ENCODE results near the gene NPRL2. TPM values are rescaled to one million over a fixed set of nuclear protein-coding genes. Genes with fewer than 3 reads are reported as not detected.

NPRL2 gene
- total and polyA plus RNA-seq, 9 of the 15 experiments (the other 6 are each of a cell fraction or from before 2014, with no cell fraction given): 17.4 to 40.4 (median 24.4) TPM

DNA sequence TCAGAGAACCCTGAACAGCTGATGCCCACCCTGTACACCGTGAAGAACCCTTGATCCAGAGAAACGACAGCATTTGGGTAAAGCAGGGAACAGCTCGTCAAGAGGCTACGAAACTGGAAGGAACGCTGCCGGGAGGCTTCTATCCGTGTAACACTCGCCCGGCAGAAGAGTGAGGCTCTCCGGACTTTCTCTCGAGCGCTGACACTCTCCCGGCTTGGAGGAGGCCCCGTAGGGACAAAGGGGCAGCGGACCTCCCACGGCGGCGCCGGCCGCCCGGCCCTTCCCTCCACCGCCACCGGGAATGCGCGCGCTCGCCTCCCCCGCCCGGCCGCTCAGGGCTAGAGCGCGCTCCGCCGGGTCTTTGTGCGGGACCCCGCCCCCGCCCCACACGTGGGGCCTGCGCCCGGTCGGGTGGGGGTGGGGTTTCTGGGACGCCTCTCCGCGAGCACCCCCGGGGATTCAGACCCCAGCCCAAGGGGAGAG, 29.7 kb downstream of the NPRL2 start (continued):
- TF ChIP-seq, protein P1, sequence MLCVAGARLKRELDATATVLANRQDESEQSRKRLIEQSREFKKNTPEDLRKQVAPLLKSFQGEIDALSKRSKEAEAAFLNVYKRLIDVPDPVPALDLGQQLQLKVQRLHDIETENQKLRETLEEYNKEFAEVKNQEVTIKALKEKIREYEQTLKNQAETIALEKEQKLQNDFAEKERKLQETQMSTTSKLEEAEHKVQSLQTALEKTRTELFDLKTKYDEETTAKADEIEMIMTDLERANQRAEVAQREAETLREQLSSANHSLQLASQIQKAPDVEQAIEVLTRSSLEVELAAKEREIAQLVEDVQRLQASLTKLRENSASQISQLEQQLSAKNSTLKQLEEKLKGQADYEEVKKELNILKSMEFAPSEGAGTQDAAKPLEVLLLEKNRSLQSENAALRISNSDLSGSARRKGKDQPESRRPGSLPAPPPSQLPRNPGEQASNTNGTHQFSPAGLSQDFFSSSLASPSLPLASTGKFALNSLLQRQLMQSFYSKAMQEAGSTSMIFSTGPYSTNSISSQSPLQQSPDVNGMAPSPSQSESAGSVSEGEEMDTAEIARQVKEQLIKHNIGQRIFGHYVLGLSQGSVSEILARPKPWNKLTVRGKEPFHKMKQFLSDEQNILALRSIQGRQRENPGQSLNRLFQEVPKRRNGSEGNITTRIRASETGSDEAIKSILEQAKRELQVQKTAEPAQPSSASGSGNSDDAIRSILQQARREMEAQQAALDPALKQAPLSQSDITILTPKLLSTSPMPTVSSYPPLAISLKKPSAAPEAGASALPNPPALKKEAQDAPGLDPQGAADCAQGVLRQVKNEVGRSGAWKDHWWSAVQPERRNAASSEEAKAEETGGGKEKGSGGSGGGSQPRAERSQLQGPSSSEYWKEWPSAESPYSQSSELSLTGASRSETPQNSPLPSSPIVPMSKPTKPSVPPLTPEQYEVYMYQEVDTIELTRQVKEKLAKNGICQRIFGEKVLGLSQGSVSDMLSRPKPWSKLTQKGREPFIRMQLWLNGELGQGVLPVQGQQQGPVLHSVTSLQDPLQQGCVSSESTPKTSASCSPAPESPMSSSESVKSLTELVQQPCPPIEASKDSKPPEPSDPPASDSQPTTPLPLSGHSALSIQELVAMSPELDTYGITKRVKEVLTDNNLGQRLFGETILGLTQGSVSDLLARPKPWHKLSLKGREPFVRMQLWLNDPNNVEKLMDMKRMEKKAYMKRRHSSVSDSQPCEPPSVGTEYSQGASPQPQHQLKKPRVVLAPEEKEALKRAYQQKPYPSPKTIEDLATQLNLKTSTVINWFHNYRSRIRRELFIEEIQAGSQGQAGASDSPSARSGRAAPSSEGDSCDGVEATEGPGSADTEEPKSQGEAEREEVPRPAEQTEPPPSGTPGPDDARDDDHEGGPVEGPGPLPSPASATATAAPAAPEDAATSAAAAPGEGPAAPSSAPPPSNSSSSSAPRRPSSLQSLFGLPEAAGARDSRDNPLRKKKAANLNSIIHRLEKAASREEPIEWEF (CRISPR knock-in tag; IDR thresholded peaks at IDR 0.05): no peak
- TF ChIP-seq, protein P2, sequence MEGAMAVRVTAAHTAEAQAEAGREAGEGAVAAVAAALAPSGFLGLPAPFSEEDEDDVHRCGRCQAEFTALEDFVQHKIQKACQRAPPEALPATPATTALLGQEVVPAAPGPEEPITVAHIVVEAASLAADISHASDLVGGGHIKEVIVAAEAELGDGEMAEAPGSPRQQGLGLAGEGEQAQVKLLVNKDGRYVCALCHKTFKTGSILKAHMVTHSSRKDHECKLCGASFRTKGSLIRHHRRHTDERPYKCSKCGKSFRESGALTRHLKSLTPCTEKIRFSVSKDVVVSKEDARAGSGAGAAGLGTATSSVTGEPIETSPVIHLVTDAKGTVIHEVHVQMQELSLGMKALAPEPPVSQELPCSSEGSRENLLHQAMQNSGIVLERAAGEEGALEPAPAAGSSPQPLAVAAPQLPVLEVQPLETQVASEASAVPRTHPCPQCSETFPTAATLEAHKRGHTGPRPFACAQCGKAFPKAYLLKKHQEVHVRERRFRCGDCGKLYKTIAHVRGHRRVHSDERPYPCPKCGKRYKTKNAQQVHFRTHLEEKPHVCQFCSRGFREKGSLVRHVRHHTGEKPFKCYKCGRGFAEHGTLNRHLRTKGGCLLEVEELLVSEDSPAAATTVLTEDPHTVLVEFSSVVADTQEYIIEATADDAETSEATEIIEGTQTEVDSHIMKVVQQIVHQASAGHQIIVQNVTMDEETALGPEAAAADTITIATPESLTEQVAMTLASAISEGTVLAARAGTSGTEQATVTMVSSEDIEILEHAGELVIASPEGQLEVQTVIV (CRISPR knock-in tag; IDR thresholded peaks at IDR 0.05; ENCODE audit: borderline replicate concordance): no peak
- TF ChIP-seq ETV1 (tag; conservative IDR thresholded peaks at IDR 0.05; ENCODE audit: low read depth) (no peak), ZNF75A (CRISPR knock-in tag; IDR thresholded peaks at IDR 0.05) (no peak), TRIM28 (IDR thresholded peaks at IDR 0.05) (no peak), NCOR1 (IDR thresholded peaks at IDR 0.05) (no peak), IFI16 (CRISPR knock-in tag; IDR thresholded peaks at IDR 0.05) (no peak), JUND (IDR thresholded peaks at IDR 0.05; ENCODE audit: borderline replicate concordance, low read depth, low read length) (no peak), JUND (tag; IDR thresholded peaks at IDR 0.05; ENCODE audit: borderline replicate concordance, low read depth, low read length) (no peak), ARNT (IDR thresholded peaks at IDR 0.05) (no peak), KLF16 (IDR thresholded peaks at IDR 0.05) (no peak), BHLHE40 (IDR thresholded peaks at IDR 0.05; ENCODE audit: low read length) (no peak)
- TF ChIP-seq, protein P3, sequence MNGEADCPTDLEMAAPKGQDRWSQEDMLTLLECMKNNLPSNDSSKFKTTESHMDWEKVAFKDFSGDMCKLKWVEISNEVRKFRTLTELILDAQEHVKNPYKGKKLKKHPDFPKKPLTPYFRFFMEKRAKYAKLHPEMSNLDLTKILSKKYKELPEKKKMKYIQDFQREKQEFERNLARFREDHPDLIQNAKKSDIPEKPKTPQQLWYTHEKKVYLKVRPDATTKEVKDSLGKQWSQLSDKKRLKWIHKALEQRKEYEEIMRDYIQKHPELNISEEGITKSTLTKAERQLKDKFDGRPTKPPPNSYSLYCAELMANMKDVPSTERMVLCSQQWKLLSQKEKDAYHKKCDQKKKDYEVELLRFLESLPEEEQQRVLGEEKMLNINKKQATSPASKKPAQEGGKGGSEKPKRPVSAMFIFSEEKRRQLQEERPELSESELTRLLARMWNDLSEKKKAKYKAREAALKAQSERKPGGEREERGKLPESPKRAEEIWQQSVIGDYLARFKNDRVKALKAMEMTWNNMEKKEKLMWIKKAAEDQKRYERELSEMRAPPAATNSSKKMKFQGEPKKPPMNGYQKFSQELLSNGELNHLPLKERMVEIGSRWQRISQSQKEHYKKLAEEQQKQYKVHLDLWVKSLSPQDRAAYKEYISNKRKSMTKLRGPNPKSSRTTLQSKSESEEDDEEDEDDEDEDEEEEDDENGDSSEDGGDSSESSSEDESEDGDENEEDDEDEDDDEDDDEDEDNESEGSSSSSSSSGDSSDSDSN (IDR thresholded peaks at IDR 0.05; ENCODE audit: borderline replicate concordance in 1 of 2, low read depth in 2 of 2, low read length in 2 of 2): peak in 1 of 2 experiments; percentile 66; a peak in 1 of 4 replicates
- TF ChIP-seq, protein P4, sequence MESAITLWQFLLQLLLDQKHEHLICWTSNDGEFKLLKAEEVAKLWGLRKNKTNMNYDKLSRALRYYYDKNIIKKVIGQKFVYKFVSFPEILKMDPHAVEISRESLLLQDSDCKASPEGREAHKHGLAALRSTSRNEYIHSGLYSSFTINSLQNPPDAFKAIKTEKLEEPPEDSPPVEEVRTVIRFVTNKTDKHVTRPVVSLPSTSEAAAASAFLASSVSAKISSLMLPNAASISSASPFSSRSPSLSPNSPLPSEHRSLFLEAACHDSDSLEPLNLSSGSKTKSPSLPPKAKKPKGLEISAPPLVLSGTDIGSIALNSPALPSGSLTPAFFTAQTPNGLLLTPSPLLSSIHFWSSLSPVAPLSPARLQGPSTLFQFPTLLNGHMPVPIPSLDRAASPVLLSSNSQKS (CRISPR knock-in tag; IDR thresholded peaks at IDR 0.05): no peak

Data from K562 (cell line).